MM.1S (cell line): ENCODE data around the gene CA5B.

Experiments used
- DNase-seq: peaks from one replicate; pipeline ENCODE4 v3.0.0-alpha.2; 2015
- H2AFZ ChIP-seq: fragments of 300-600 bp; sonication (generic); 2 replicates; pipeline ENCODE4 v1.6.0; 2016; ENCODE audit warnings: antibody characterized with exemption, low read length
- H3F3A ChIP-seq: fragments of 300-600 bp; sonication (generic); 2 replicates; pipeline ENCODE4 v1.6.1; 2016; ENCODE audit warnings: mild to moderate bottlenecking, antibody characterized with exemption, low read length, moderate library complexity, mixed read lengths; ENCODE audit not compliant: insufficient read depth
- H3K27ac ChIP-seq: fragments of 300-600 bp; sonication (generic); 2 replicates; pipeline ENCODE4 v1.5.1; 2016; ENCODE audit warnings: mild to moderate bottlenecking, low read length
- H3K27me3 ChIP-seq: fragments of 300-600 bp; sonication (generic); replicated peaks from 2 replicates; pipeline ENCODE4 v1.6.0; 2016; ENCODE audit warnings: low read length; ENCODE audit not compliant: insufficient read depth
- H3K36me3 ChIP-seq: fragments of 300-600 bp; sonication (generic); replicated peaks from 2 replicates; pipeline ENCODE4 v1.6.1; 2016; ENCODE audit warnings: mild to moderate bottlenecking, low read length, mixed read lengths; ENCODE audit not compliant: insufficient read depth
- H3K4me1 ChIP-seq: fragments of 300-600 bp; sonication (generic); 2 replicates; pipeline ENCODE4 v1.6.1; 2016; ENCODE audit warnings: low read length, mixed read lengths
- H3K4me2 ChIP-seq: fragments of 300-600 bp; sonication (generic); 2 replicates; pipeline ENCODE4 v1.6.0; 2016; ENCODE audit warnings: low read depth, low read length
- H3K4me3 ChIP-seq: fragments of 300-600 bp; sonication (generic); 2 replicates; pipeline ENCODE4 v1.5.1; 2016; ENCODE audit warnings: low read length, mixed read lengths
- H3K79me2 ChIP-seq: fragments of 300-600 bp; sonication (generic); 2 replicates; pipeline ENCODE4 v1.6.1; 2016; ENCODE audit warnings: mixed run types, low read length, mixed read lengths
- H3K9ac ChIP-seq: fragments of 300-600 bp; sonication (generic); 2 replicates; pipeline ENCODE4 v1.6.1; 2016; ENCODE audit warnings: low read length, mixed read lengths
- H3K9me2 ChIP-seq: fragments of 300-600 bp; sonication (generic); replicated peaks from 2 replicates; pipeline ENCODE4 v1.6.1; 2016; ENCODE audit warnings: mild to moderate bottlenecking, low read length, mixed read lengths; ENCODE audit not compliant: insufficient read depth
- H3K9me3 ChIP-seq: fragments of 300-600 bp; sonication (generic); replicated peaks from 2 replicates; pipeline ENCODE4 v1.6.1; 2016; ENCODE audit warnings: mild to moderate bottlenecking, low read length, mixed read lengths; ENCODE audit not compliant: insufficient read depth
- H4K20me1 ChIP-seq: fragments of 300-600 bp; sonication (generic); 2 replicates; pipeline ENCODE4 v1.6.1; 2016; ENCODE audit warnings: mild to moderate bottlenecking, low read length, moderate library complexity, mixed read lengths; ENCODE audit not compliant: insufficient read depth
- CTCF ChIP-seq: fragments of 300-600 bp; sonication (generic); IDR thresholded peaks from 2 replicates; pipeline ENCODE4 v1.5.1; 2016; ENCODE audit warnings: antibody characterized with exemption, low read length, mixed read lengths
- EZH2 ChIP-seq: fragments of 300-600 bp; sonication (generic); optimal IDR thresholded peaks from 2 replicates; pipeline ENCODE3; 2017; ENCODE audit warnings: low read depth, mild to moderate bottlenecking, antibody characterized with exemption, low read length, mixed read lengths
- EZH2phosphoT487 ChIP-seq: fragments of 300-600 bp; sonication (generic); IDR thresholded peaks from 2 replicates; pipeline ENCODE4 v1.6.1; 2018; ENCODE audit warnings: antibody characterized with exemption, low read length

The CA5B gene

GRCh38 chrX:15786915-15787314 is 48.8 kb downstream of the CA5B start:
- TF ChIP-seq EZH2 (no peak), EZH2phosphoT487 (no peak), CTCF (no peak)

GRCh38 chrX:15789979-15790768 is 52.1 kb downstream of the CA5B start, which contains the start of gene ZRSR2:
TSS of gene ZRSR2 (plus strand) at chrX:15790484. CDS start at chrX:15790496, 12 bp downstream.
- H3K4me2 ChIP-seq, result peak within 1 kb of the TSS; percentile 69
- no peaks in the 10 kb centered on the region for H4K20me1 ChIP-seq
- H3K79me2 ChIP-seq, result peaks cover 35% of the 10 kb centered on the region
- no peaks in the 10 kb centered on the region for H3K27me3 ChIP-seq
- H3F3A ChIP-seq, result peaks cover 18% of the 10 kb centered on the region
- peak within 1 kb of the TSS; percentile 79 for H3K9ac ChIP-seq
- H2AFZ ChIP-seq, result peak within 1 kb of the TSS; percentile 97
- DNase-seq, result peak; percentile 87
- H3K36me3 ChIP-seq, result no peaks in the 10 kb centered on the region
- no peaks in the 10 kb centered on the region for H3K4me1 ChIP-seq
- peak within 1 kb of the TSS; percentile 86 for H3K27ac ChIP-seq
- H3K9me2 ChIP-seq, result no peaks in the 10 kb centered on the region
- H3K9me3 ChIP-seq, result no peaks in the 10 kb centered on the region
- H3K4me3 ChIP-seq, result peak within 1 kb of the TSS; percentile 95
- TF ChIP-seq EZH2phosphoT487 (no peak), CTCF (no peak), EZH2 (no peak)

More at GRCh38 chrX:15786915-15787314, 48.8 kb downstream of the CA5B start:
- Histone ChIP-seq H3K9ac (no peak overlapping the region), H3K27me3 (no peaks in the 10 kb centered on the region), H3K4me1 (peaks cover 7% of the 10 kb centered on the region; the same call in 1 of the 2 replicates), H3K4me3 (no peak overlapping the region), H3K36me3 (no peaks in the 10 kb centered on the region), H3F3A (peaks cover 24% of the 10 kb centered on the region), H3K9me3 (no peaks in the 10 kb centered on the region), H3K79me2 (peaks cover 9% of the 10 kb centered on the region), H3K4me2 (no peak overlapping the region), H4K20me1 (no peaks in the 10 kb centered on the region), H3K27ac (no peak overlapping the region), H2AFZ (no peak overlapping the region), H3K9me2 (no peaks in the 10 kb centered on the region)
- no peak for DNase-seq

GRCh38 chrX:15790769-15791290 is 52.8 kb downstream of the CA5B start:
- H3K4me3 ChIP-seq, result peak overlapping the region; percentile 95
- no peaks in the 10 kb centered on the region for H4K20me1 ChIP-seq
- H3K4me1 ChIP-seq, result no peaks in the 10 kb centered on the region
- H3F3A ChIP-seq, result peaks cover 18% of the 10 kb centered on the region
- no peaks in the 10 kb centered on the region for H3K9me3 ChIP-seq
- H3K9ac ChIP-seq, result peak overlapping the region; percentile 79
- H2AFZ ChIP-seq, result peak overlapping the region; percentile 97
- peak overlapping the region; percentile 53 for H3K4me2 ChIP-seq
- no peak for DNase-seq
- no peaks in the 10 kb centered on the region for H3K9me2 ChIP-seq
- H3K27ac ChIP-seq, result peak overlapping the region; percentile 86
- H3K36me3 ChIP-seq, result no peaks in the 10 kb centered on the region
- no peak for TF ChIP-seq EZH2
- TF ChIP-seq CTCF, result no peak
- TF ChIP-seq EZH2phosphoT487, result no peak
- peaks cover 42% of the 10 kb centered on the region for H3K79me2 ChIP-seq
- H3K27me3 ChIP-seq, result no peaks in the 10 kb centered on the region
